HepG2 (cell line): ENCODE data around the gene IPO9. TPM values are rescaled to one million over a fixed set of nuclear protein-coding genes. Genes with fewer than 3 reads are reported as not detected.

Experiments used
- ATAC-seq: fragments of 200-7000 bp; cut with Tn5 transposase; 3 replicates; pipeline ENCODE4 v1.9.1; 2020; ENCODE audit warnings: mild to moderate bottlenecking, moderate library complexity
- BruUV-seq: library from RNA; stranded (reverse); fragments of 400-500 nt; replicated peaks from 2 replicates; lab custom pipeline; 2021; lab: Mats Ljungman, UMichigan
- CTCF ChIA-PET: fragments of 300-600 bp; formaldehyde crosslinking; extraction: SDS; loops from one replicate; lab custom pipeline; 2021; ENCODE audit warnings: low total read pairs, inconsistent platforms, low intra/inter-chr PET ratio; lab: Yijun Ruan, JAX
- POLR2A ChIA-PET: fragments of 350-600 bp; sonication (Branson Sonifier 250); formaldehyde crosslinking; loops from one replicate; lab custom pipeline; 2020; ENCODE audit warnings: antibody characterized with exemption, inconsistent platforms; lab: Yijun Ruan, JAX
- DNase-seq: peaks from one replicate; pipeline ENCODE4 v3.0.0-alpha.2; 2015; ENCODE audit warnings: low spot score
- FAIRE-seq: peaks from 3 replicates; lab custom pipeline; 2011; peaks lifted over from hg19 to GRCh38; lab: Jason Lieb, UNC
- H2AFZ ChIP-seq: one replicate; pipeline ENCODE4 v1.6.1; 2011; ENCODE audit warnings: low read length, inconsistent platforms
- H3K27ac ChIP-seq: fragments of 300-600 bp; 3 replicates; pipeline ENCODE4 v1.8.0; 2011; ENCODE audit warnings: mixed run types, mild to moderate bottlenecking, mixed read lengths, low read length, inconsistent platforms; ENCODE audit not compliant: insufficient read depth; ENCODE audit errors: extremely low read length
- H3K27me3 ChIP-seq, 2 experiments: fragments of 200-600 bp in 1 of 2; 2 replicates in 1 of 2; 3 replicates in 1 of 2; pipeline versions ENCODE4 v1.6.0 to v1.8.0; 2011; ENCODE audit warnings: low read length in 2 of 2, mild to moderate bottlenecking in 2 of 2, moderate library complexity in 2 of 2, inconsistent platforms in 1 of 2; ENCODE audit not compliant: insufficient read depth in 2 of 2, control insufficient read depth in 1 of 2
- H3K36me3 ChIP-seq, 2 experiments: fragments of 200-600 bp in 1 of 2; replicated peaks in 1 of 2; 2 replicates in 1 of 2; 3 replicates in 1 of 2; pipeline versions ENCODE4 v1.5.1 to v1.8.0; 2011; ENCODE audit warnings: low read length in 2 of 2, inconsistent platforms in 1 of 2; ENCODE audit not compliant: insufficient read depth in 2 of 2, control insufficient read depth in 1 of 2
- H3K4me1 ChIP-seq: 2 replicates; pipeline ENCODE4 v1.5.1; 2012; ENCODE audit warnings: low read length, inconsistent platforms; ENCODE audit not compliant: insufficient read depth
- H3K4me2 ChIP-seq: 2 replicates; pipeline ENCODE4 v1.6.0; 2011; ENCODE audit warnings: low read depth, low read length, inconsistent platforms
- H3K4me3 ChIP-seq, 3 experiments: fragments of 200-600 bp in 1 of 3; sonication (generic), shearing (Covaris generic) in 1 of 3; replicated peaks in 1 of 3; 2 replicates each; pipeline ENCODE4 v1.5.1; 2011 to 2016; ENCODE audit warnings: low read length in 3 of 3, inconsistent platforms in 2 of 3, low read depth in 2 of 3, mild to moderate bottlenecking in 2 of 3, control low read depth in 1 of 3, mixed read lengths in 1 of 3; ENCODE audit not compliant: insufficient read depth in 1 of 3
- H3K79me2 ChIP-seq: one replicate; pipeline ENCODE4 v1.6.1; 2011; ENCODE audit warnings: low read length, inconsistent platforms; ENCODE audit not compliant: insufficient read depth
- H3K9ac ChIP-seq: 2 replicates; pipeline ENCODE4 v1.6.0; 2011; ENCODE audit warnings: mild to moderate bottlenecking, low read depth, low read length, inconsistent platforms; ENCODE audit not compliant: insufficient read depth
- H3K9me3 ChIP-seq: 2 replicates; pipeline ENCODE4 v1.5.1; 2012; ENCODE audit warnings: mild to moderate bottlenecking, low read length
- H4K20me1 ChIP-seq: 2 replicates; pipeline ENCODE4 v1.6.0; 2011; ENCODE audit warnings: inconsistent platforms, mild to moderate bottlenecking, low read length, moderate library complexity; ENCODE audit not compliant: insufficient read depth
- HOXD1 ChIP-seq: sonication (generic); formaldehyde crosslinking; IDR thresholded peaks from 2 replicates; pipeline ENCODE4 v1.5.0; 2020; ENCODE audit warnings: missing genetic modification reagents
- KDM2A ChIP-seq: sonication (generic); formaldehyde crosslinking; IDR thresholded peaks from 2 replicates; pipeline ENCODE4 v1.4.0; 2020; ENCODE audit warnings: low read depth, missing genetic modification reagents, borderline replicate concordance
- NFKB2 ChIP-seq: sonication (generic); formaldehyde crosslinking; IDR thresholded peaks from 2 replicates; pipeline ENCODE4 v1.4.0; 2020; ENCODE audit warnings: missing genetic modification reagents, borderline replicate concordance
- NKX3-1 ChIP-seq: sonication (generic); formaldehyde crosslinking; IDR thresholded peaks from 2 replicates; pipeline ENCODE4 v1.5.0; 2020; ENCODE audit warnings: missing genetic modification reagents
- NR2F6 ChIP-seq, 2 experiments: IDR thresholded peaks; 2 replicates each; pipeline ENCODE4 v1.6.1; 2016; ENCODE audit warnings: antibody characterized with exemption in 1 of 2, mild to moderate bottlenecking in 1 of 2
- RBM39 ChIP-seq: fragments of 200-400 bp; formaldehyde crosslinking; IDR thresholded peaks from one replicate; pipeline ENCODE4 v1.6.1; 2018; ENCODE audit warnings: antibody characterized with exemption, mild to moderate bottlenecking, low read depth, low read length; ENCODE audit not compliant: poor library complexity, severe bottlenecking
- TBX3 ChIP-seq: fragments of 450-650 bp; IDR thresholded peaks from 2 replicates; pipeline ENCODE4 v1.6.1; 2017; ENCODE audit warnings: antibody characterized with exemption, mild to moderate bottlenecking, inconsistent platforms, borderline replicate concordance
- ZBTB21 ChIP-seq: sonication (generic); formaldehyde crosslinking; IDR thresholded peaks from 2 replicates; pipeline ENCODE4 v1.4.0; 2020; ENCODE audit warnings: missing genetic modification reagents
- ZFYVE20 ChIP-seq: sonication (generic); formaldehyde crosslinking; IDR thresholded peaks from 2 replicates; pipeline ENCODE4 v1.8.0; 2023; ENCODE audit warnings: low read depth, mild to moderate bottlenecking, moderate library complexity, missing genetic modification reagents, borderline replicate concordance
- ZNF225 ChIP-seq: sonication (generic); formaldehyde crosslinking; IDR thresholded peaks from 2 replicates; pipeline ENCODE4 v1.4.0; 2020; ENCODE audit warnings: mild to moderate bottlenecking, missing genetic modification reagents
- ZNF335 ChIP-seq: sonication (generic); formaldehyde crosslinking; IDR thresholded peaks from 2 replicates; pipeline ENCODE4 v1.4.0; 2020; ENCODE audit warnings: missing genetic modification reagents
- ZNF350 ChIP-seq: sonication (generic); formaldehyde crosslinking; IDR thresholded peaks from 2 replicates; pipeline ENCODE4 v1.4.0; 2020; ENCODE audit warnings: mild to moderate bottlenecking, low read depth, missing genetic modification reagents, borderline replicate concordance
- ZNF75D ChIP-seq: sonication (generic); formaldehyde crosslinking; IDR thresholded peaks from 2 replicates; pipeline ENCODE4 v1.8.1; 2023; ENCODE audit warnings: missing genetic modification reagents, mild to moderate bottlenecking, borderline replicate concordance
- ZNF839 ChIP-seq: sonication (generic); formaldehyde crosslinking; IDR thresholded peaks from 2 replicates; pipeline ENCODE4 v1.4.0; 2020; ENCODE audit warnings: missing genetic modification reagents, mild to moderate bottlenecking, borderline replicate concordance
- ZSCAN25 ChIP-seq: sonication (generic); formaldehyde crosslinking; IDR thresholded peaks from 2 replicates; pipeline ENCODE4 v1.8.0; 2022; ENCODE audit warnings: mild to moderate bottlenecking, missing genetic modification reagents
- WGBS: methylation state at CpG from one replicate; pipeline ENCODE4 v1.1.6; 2017; ENCODE audit warnings: low lambda C conversion rate; 5-methylcytosine and 5-hydroxymethylcytosine counted together
- in situ Hi-C: cut with HindIII; loops from 2 replicates; pipeline ENCODE4 v1.10.0; 2017; ENCODE audit warnings: low pct_unique_long_range_greater_than_20kb; ENCODE audit not compliant: extremely low pct_ligation_motif_present
- intact Hi-C: fragments of 100-400 bp; cut with micrococcal nuclease; formaldehyde crosslinking; loops from one replicate; pipeline ENCODE4 v1.10.0; 2022; ENCODE audit not compliant: unreplicated experiment
- polyA plus RNA-seq, 8 experiments: library from polyadenylated mRNA; depleted of rRNA in 3 of 8; stranded (reverse) in 7 of 8; unstranded in 1 of 8; fragments of >200 nt; fragmentation: Illumina TruSeq in 4 of 8; extraction: Trizol in 4 of 8; gene quantifications; 2 replicates each; pipeline versions ENCODE4 v1.2.1 to v1.2.3, GENCODE V29; 2011 to 2016; ENCODE audit warnings: low read depth in 4 of 8, missing spikeins in 1 of 8, mixed read lengths in 1 of 8; ENCODE audit not compliant: insufficient read depth in 1 of 8
- total RNA-seq, 5 experiments: library from RNA; depleted of rRNA; stranded (reverse); fragments of >200 nt; fragmentation: Illumina TruSeq; extraction: Trizol; gene quantifications; 2 replicates each; pipeline ENCODE4 v1.2.3, GENCODE V29; 2016; ENCODE audit warnings: low read depth in 1 of 5
- TF ChIP-seq, protein P1 (sequence below): IDR thresholded peaks from 2 replicates; pipeline ENCODE4 v1.6.1; 2016
- TF ChIP-seq, protein P2 (sequence below): sonication (generic); formaldehyde crosslinking; IDR thresholded peaks from 2 replicates; pipeline ENCODE4 v1.8.1; 2023; ENCODE audit warnings: mild to moderate bottlenecking, moderate library complexity, missing genetic modification reagents
- TF ChIP-seq, protein P3 (sequence below): sonication (generic); formaldehyde crosslinking; IDR thresholded peaks from 2 replicates; pipeline ENCODE4 v1.4.0; 2020; ENCODE audit warnings: mild to moderate bottlenecking, missing genetic modification reagents
- TF ChIP-seq, protein P4 (sequence below): sonication (generic); formaldehyde crosslinking; IDR thresholded peaks from 2 replicates; pipeline ENCODE4 v1.4.0; 2020; ENCODE audit warnings: missing genetic modification reagents, borderline replicate concordance

Gene IPO9
- total and polyA plus RNA-seq, 2 of the 13 experiments (the other 11 are each of a cell fraction or from before 2014, with no cell fraction given): 31.0 to 34.8 TPM

DNA sequence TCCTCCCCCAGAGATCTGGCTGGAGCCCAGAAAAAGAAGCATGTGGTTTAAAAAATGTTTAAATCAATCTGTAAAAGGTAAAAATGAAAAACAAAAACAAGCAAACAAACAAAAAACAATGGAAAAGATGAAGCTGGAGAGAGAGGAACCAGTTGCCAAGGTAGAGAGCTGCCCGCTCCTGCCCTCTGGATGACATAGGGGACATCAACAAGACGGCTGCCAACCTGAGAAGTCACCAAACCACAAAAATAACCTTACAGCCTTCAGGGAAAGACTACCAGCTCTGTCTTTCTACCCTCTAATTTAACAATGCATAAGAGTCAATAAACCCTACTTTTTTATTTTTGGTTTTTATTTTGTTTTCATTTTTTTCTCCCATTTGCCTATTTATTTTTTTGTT, 8.5 kb upstream of the IPO9 start:
- POLR2A ChIA-PET: no interaction called here
- no peak overlapping the region for H3K4me2 ChIP-seq

More for the DNA sequence above, 8.5 kb upstream of the IPO9 start:
- no peaks in the 10 kb centered on the region for H3K27me3 ChIP-seq
- H3K36me3 ChIP-seq: no peaks in the 10 kb centered on the region
- intact Hi-C loops (no loop called here), in situ Hi-C loops (no loop called here)
- ATAC-seq: no peak
- no peak for FAIRE-seq
- no peak overlapping the region for H3K4me3 ChIP-seq
- H3K9me3 ChIP-seq: no peaks in the 10 kb centered on the region
- H3K27ac ChIP-seq: no peak overlapping the region
- H2AFZ ChIP-seq: no peak overlapping the region
- no peaks in the 10 kb centered on the region for H4K20me1 ChIP-seq
- no peak overlapping the region for H3K9ac ChIP-seq
- TF ChIP-seq ZFYVE20 (no peak), ZBTB21 (no peak), ZNF225 (CRISPR knock-in tag) (no peak), KDM2A (CRISPR knock-in tag) (no peak), HOXD1 (CRISPR knock-in tag) (no peak), ZNF75D (no peak), NFKB2 (CRISPR knock-in tag) (no peak), NR2F6 (IDR thresholded peaks at IDR 0.05) (no peak), NR2F6 (CRISPR knock-in tag; IDR thresholded peaks at IDR 0.05) (no peak), ZNF350 (CRISPR knock-in tag) (no peak), ZSCAN25 (CRISPR knock-in tag) (no peak), ZNF335 (CRISPR knock-in tag) (no peak), TBX3 (no peak), ZNF839 (CRISPR knock-in tag) (no peak), RBM39 (no peak), NKX3-1 (CRISPR knock-in tag) (no peak)
- TF ChIP-seq, protein P1, sequence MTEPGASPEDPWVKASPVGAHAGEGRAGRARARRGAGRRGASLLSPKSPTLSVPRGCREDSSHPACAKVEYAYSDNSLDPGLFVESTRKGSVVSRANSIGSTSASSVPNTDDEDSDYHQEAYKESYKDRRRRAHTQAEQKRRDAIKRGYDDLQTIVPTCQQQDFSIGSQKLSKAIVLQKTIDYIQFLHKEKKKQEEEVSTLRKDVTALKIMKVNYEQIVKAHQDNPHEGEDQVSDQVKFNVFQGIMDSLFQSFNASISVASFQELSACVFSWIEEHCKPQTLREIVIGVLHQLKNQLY (CRISPR knock-in tag): no peak
- TF ChIP-seq, protein P2, sequence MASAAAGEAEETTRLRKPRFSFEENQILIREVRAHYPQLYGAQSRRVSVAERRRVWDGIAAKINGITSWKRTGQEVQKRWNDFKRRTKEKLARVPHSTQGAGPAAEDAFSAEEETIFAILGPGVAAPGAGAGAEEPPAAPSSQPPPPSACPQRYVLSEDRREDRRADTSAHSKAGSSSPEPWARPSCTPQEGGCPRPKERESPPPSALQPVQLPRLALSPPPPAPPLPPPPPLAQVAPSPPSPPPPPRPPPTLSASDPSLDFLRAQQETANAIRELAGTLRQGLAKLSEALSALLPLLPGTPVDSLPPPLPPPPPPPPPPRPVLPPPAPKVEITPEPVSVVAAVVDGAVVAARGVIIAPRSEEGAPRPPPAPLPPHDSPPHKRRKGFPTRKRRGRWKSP (CRISPR knock-in tag): no peak
- TF ChIP-seq, protein P3, sequence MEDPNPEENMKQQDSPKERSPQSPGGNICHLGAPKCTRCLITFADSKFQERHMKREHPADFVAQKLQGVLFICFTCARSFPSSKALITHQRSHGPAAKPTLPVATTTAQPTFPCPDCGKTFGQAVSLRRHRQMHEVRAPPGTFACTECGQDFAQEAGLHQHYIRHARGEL (CRISPR knock-in tag): no peak
- TF ChIP-seq, protein P4, sequence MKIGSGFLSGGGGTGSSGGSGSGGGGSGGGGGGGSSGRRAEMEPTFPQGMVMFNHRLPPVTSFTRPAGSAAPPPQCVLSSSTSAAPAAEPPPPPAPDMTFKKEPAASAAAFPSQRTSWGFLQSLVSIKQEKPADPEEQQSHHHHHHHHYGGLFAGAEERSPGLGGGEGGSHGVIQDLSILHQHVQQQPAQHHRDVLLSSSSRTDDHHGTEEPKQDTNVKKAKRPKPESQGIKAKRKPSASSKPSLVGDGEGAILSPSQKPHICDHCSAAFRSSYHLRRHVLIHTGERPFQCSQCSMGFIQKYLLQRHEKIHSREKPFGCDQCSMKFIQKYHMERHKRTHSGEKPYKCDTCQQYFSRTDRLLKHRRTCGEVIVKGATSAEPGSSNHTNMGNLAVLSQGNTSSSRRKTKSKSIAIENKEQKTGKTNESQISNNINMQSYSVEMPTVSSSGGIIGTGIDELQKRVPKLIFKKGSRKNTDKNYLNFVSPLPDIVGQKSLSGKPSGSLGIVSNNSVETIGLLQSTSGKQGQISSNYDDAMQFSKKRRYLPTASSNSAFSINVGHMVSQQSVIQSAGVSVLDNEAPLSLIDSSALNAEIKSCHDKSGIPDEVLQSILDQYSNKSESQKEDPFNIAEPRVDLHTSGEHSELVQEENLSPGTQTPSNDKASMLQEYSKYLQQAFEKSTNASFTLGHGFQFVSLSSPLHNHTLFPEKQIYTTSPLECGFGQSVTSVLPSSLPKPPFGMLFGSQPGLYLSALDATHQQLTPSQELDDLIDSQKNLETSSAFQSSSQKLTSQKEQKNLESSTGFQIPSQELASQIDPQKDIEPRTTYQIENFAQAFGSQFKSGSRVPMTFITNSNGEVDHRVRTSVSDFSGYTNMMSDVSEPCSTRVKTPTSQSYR (CRISPR knock-in tag): no peak
- CTCF ChIA-PET: no interaction called here
- 62% methylated on average over 2 of the region's 2 CpGs for WGBS
- BruUV-seq: no TSS peak
- no peaks in the 10 kb centered on the region for H3K79me2 ChIP-seq
- no peak for DNase-seq
- H3K4me1 ChIP-seq: no peaks in the 10 kb centered on the region
